NB4 (cell line): ENCODE data around the gene COG5.

Experiments used
- DNase-seq: peaks from one replicate; pipeline ENCODE4 v3.0.0; 2010; ENCODE audit warnings: low read depth
- H3K4me3 ChIP-seq: one replicate; pipeline ENCODE4 v1.5.1; 2011; ENCODE audit warnings: mild to moderate bottlenecking, low read depth, low read length, moderate library complexity
- CTCF ChIP-seq: IDR thresholded peaks from one replicate; pipeline ENCODE4 v1.5.1; 2012; ENCODE audit warnings: low read depth, low read length
- MAX ChIP-seq: IDR thresholded peaks from 2 replicates; pipeline ENCODE4 v1.6.1; 2011; ENCODE audit warnings: low read depth, low read length
- MYC ChIP-seq: IDR thresholded peaks from 2 replicates; pipeline ENCODE4 v1.6.1; 2011; ENCODE audit warnings: low read depth, low read length
- POLR2A ChIP-seq: IDR thresholded peaks from 2 replicates; pipeline ENCODE4 v1.6.1; 2011; ENCODE audit warnings: mild to moderate bottlenecking; ENCODE audit not compliant: insufficient read length; ENCODE audit errors: extremely low read depth

Gene COG5

GRCh38 chr7:107330478-107330877 lies 233.2 kb downstream of the COG5 start:
- TF ChIP-seq POLR2A (no peak), MYC (no peak), MAX (no peak), CTCF (no peak)
- H3K4me3 ChIP-seq: no peak overlapping the region
- DNase-seq: no peak

- DNase-seq: no peak
- no peak for TF ChIP-seq MAX
- no peak for TF ChIP-seq MYC
- no peak for TF ChIP-seq CTCF
- TF ChIP-seq POLR2A: no peak
- no peak overlapping the region for H3K4me3 ChIP-seq
Measured at GRCh38 chr7:107327986-107328569, 235.6 kb downstream of the COG5 start.

GRCh38 chr7:107326061-107326460 lies 237.7 kb downstream of the COG5 start:
- TF ChIP-seq MAX (no peak), POLR2A (no peak), CTCF (no peak), MYC (no peak)
- DNase-seq: no peak
- no peak overlapping the region for H3K4me3 ChIP-seq

GRCh38 chr7:107322015-107322414 lies 241.7 kb downstream of the COG5 start:
- TF ChIP-seq MAX: no peak
- TF ChIP-seq CTCF: no peak
- TF ChIP-seq MYC: no peak
- no peak for TF ChIP-seq POLR2A
- no peak for DNase-seq
- H3K4me3 ChIP-seq: no peak overlapping the region

GRCh38 chr7:107321611-107322010 lies 242.1 kb downstream of the COG5 start:
- H3K4me3 ChIP-seq: no peak overlapping the region
- DNase-seq: no peak
- TF ChIP-seq MYC: no peak

GRCh38 chr7:107319724-107320228 lies 243.9 kb downstream of the COG5 start:
- TF ChIP-seq CTCF (no peak), MYC (no peak), MAX (no peak)
- H3K4me3 ChIP-seq: no peak overlapping the region
- DNase-seq: no peak
